ENCODE data around the gene SDHC. TPM values are rescaled to one million over a fixed set of nuclear protein-coding genes. Genes with fewer than 3 reads are reported as not detected.

Gene SDHC, protein sequence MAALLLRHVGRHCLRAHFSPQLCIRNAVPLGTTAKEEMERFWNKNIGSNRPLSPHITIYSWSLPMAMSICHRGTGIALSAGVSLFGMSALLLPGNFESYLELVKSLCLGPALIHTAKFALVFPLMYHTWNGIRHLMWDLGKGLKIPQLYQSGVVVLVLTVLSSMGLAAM
- 18.1 TPM for total RNA-seq (2013)
- polyA plus RNA-seq (100 to 1,000 TPM; 208 to 350 (median 323) TPM), polyA minus RNA-seq (17.0 and 33.3 TPM in 2 replicates), total RNA-seq (4.6 to 17.0 (median 12.5) reads per million in 11 experiments)

- Histone ChIP-seq H3K4me1 (ENCODE audit: control insufficient read depth in 1 of 2, insufficient read depth in 2 of 2, low read length in 2 of 2) (peaks cover 11 to 17% of the 10 kb centered on the region in 2 donors), H3K27ac (ENCODE audit: low read depth in 1 of 2, low read length in 2 of 2) (peak within 1 kb of the TSS; percentile 86 to 99), H3K9me3 (replicated peaks in 1 of 2; ENCODE audit: control insufficient read depth in 1 of 2, insufficient read depth in 1 of 2, low read length in 2 of 2) (no peaks in the 10 kb centered on the region), H3K4me2 (replicated peaks; ENCODE audit: extremely low read depth, low read length, poor library complexity, severe bottlenecking) (peak within 1 kb of the TSS; percentile 84), H3K27me3 (ENCODE audit: control insufficient read depth in 2 of 2, insufficient read depth in 2 of 2, low read length in 2 of 2) (no peaks in the 10 kb centered on the region), H2AFZ (ENCODE audit: insufficient read depth, low read depth, low read length, poor library complexity, severe bottlenecking) (peak within 1 kb of the TSS; percentile 91), H3K36me3 (replicated peaks in 1 of 2; ENCODE audit: control insufficient read depth in 1 of 2, insufficient read depth in 2 of 2, low read length in 2 of 2) (peaks cover 2 to 9% of the 10 kb centered on the region in 2 donors), H3K4me3 (replicated peaks in 1 of 3; ENCODE audit: low read depth in 2 of 3, low read length in 3 of 3) (peak within 1 kb of the TSS; percentile 70 to 97 (median 91)), H3K79me2 (ENCODE audit: insufficient read depth, low read length) (peaks cover 30% of the 10 kb centered on the region), H4K20me1 (ENCODE audit: insufficient read depth, low read length) (no peaks in the 10 kb centered on the region), H3K9ac (ENCODE audit: insufficient read depth, low read length, poor library complexity, severe bottlenecking) (peak within 1 kb of the TSS; percentile 94)
- Mint-ChIP-seq H3K4me3 (peak within 1 kb of the TSS; percentile 97 to 98), H3K27ac (peak within 1 kb of the TSS; percentile 98 to 100 (median 99)), H3K9me3 (peaks cover 0 to 3% (median 0%) of the 10 kb centered on the region in 7 donors), H3K36me3 (peaks cover 2 to 9% of the 10 kb centered on the region in 2 donors), H3K4me1 (peaks cover 20% of the 10 kb centered on the region), H3K27me3 (ENCODE audit: low read depth in 3 of 3) (peaks cover 1 to 5% (median 2%) of the 10 kb centered on the region in 3 donors)
- under 1% methylated on average over 37 of the region's 45 CpGs for WGBS (ENCODE audit: insufficient coverage)
- TF ChIP-seq, protein P1, sequence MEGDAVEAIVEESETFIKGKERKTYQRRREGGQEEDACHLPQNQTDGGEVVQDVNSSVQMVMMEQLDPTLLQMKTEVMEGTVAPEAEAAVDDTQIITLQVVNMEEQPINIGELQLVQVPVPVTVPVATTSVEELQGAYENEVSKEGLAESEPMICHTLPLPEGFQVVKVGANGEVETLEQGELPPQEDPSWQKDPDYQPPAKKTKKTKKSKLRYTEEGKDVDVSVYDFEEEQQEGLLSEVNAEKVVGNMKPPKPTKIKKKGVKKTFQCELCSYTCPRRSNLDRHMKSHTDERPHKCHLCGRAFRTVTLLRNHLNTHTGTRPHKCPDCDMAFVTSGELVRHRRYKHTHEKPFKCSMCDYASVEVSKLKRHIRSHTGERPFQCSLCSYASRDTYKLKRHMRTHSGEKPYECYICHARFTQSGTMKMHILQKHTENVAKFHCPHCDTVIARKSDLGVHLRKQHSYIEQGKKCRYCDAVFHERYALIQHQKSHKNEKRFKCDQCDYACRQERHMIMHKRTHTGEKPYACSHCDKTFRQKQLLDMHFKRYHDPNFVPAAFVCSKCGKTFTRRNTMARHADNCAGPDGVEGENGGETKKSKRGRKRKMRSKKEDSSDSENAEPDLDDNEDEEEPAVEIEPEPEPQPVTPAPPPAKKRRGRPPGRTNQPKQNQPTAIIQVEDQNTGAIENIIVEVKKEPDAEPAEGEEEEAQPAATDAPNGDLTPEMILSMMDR (IDR thresholded peaks at IDR 0.05): peak; percentile 46
- intact Hi-C loops (cut with micrococcal nuclease): loop anchor here (5.0 to 10.0 kb wide), 2 partner anchors 70 to 87 kb away; partner anchors contain the start of gene TOMM40L (in 1 of the 2)
- peak; percentile 87 to 88 (median 87) for DNase-seq
These were observed at the start of gene SDHC for GRCh38 chr1:161314201-161314981. Gene SDHC (plus strand): TSS chr1:161314381. CDS start chr1:161314406, 25 bp downstream.

- no peak overlapping the region for H3K4me3 ChIP-seq (replicated peaks in 1 of 3; ENCODE audit: low read depth in 2 of 3, low read length in 3 of 3)
- WGBS (ENCODE audit: insufficient coverage): 89% methylated on average over 4 of the region's 5 CpGs
- TF ChIP-seq, protein P1 (IDR thresholded peaks at IDR 0.05): no peak
- no peak overlapping the region for H3K27ac Mint-ChIP-seq
- no peak overlapping the region for H2AFZ ChIP-seq (ENCODE audit: insufficient read depth, low read depth, low read length, poor library complexity, severe bottlenecking)
- H3K27me3 Mint-ChIP-seq (ENCODE audit: low read depth in 3 of 3): peaks cover 18 to 25% (median 21%) of the 10 kb centered on the region in 3 donors
- H3K27me3 ChIP-seq (ENCODE audit: control insufficient read depth in 2 of 2, insufficient read depth in 2 of 2, low read length in 2 of 2): peaks cover 12 to 17% of the 10 kb centered on the region in 2 donors
- H3K27ac ChIP-seq (ENCODE audit: low read depth in 1 of 2, low read length in 2 of 2): no peak overlapping the region
- H3K4me2 ChIP-seq (replicated peaks; ENCODE audit: extremely low read depth, low read length, poor library complexity, severe bottlenecking): no peak overlapping the region
- H3K36me3 ChIP-seq (replicated peaks in 1 of 2; ENCODE audit: control insufficient read depth in 1 of 2, insufficient read depth in 2 of 2, low read length in 2 of 2): no peaks in the 10 kb centered on the region
- no peaks in the 10 kb centered on the region for H3K36me3 Mint-ChIP-seq
- H3K9me3 ChIP-seq (replicated peaks in 1 of 2; ENCODE audit: control insufficient read depth in 1 of 2, insufficient read depth in 1 of 2, low read length in 2 of 2): peaks cover 0 to 4% of the 10 kb centered on the region in 2 donors
- H3K4me1 ChIP-seq (ENCODE audit: control insufficient read depth in 1 of 2, insufficient read depth in 2 of 2, low read length in 2 of 2): peaks cover 12 to 16% of the 10 kb centered on the region in 2 donors
- peaks cover 12% of the 10 kb centered on the region for H3K4me1 Mint-ChIP-seq
- H3K9me3 Mint-ChIP-seq: peaks cover 0 to 3% (median 0%) of the 10 kb centered on the region in 7 donors
- no peak overlapping the region for H3K4me3 Mint-ChIP-seq
- DNase-seq: no peak
- intact Hi-C loops (cut with micrococcal nuclease): no loop called here
- H4K20me1 ChIP-seq (ENCODE audit: insufficient read depth, low read length): no peaks in the 10 kb centered on the region
- no peak overlapping the region for H3K9ac ChIP-seq (ENCODE audit: insufficient read depth, low read length, poor library complexity, severe bottlenecking)
- no peaks in the 10 kb centered on the region for H3K79me2 ChIP-seq (ENCODE audit: insufficient read depth, low read length)
These were observed 48.9 kb upstream of the SDHC start for GRCh38 chr1:161265305-161265704.
